Trophoblast cell (in vitro differentiated cells and primary cell): ENCODE data around the gene PHLDB2. TPM values are rescaled to one million over a fixed set of nuclear protein-coding genes. Genes with fewer than 3 reads are reported as not detected.

ENCODE experiments used
- DNase-seq, 2 donors: peaks; one replicate each; pipeline ENCODE4 v3.0.0-alpha.2; 2016
- H2AFZ ChIP-seq: 2 replicates; pipeline ENCODE4 v1.6.1; 2013; ENCODE audit warnings: low read length, moderate library complexity, mild to moderate bottlenecking; ENCODE audit not compliant: insufficient read depth, poor library complexity
- H2AK5ac ChIP-seq: 2 replicates; pipeline ENCODE4 v1.6.1; 2013; ENCODE audit warnings: mild to moderate bottlenecking, low read length
- H2BK120ac ChIP-seq: 2 replicates; pipeline ENCODE4 v1.6.1; 2013; ENCODE audit warnings: low read length, mild to moderate bottlenecking, moderate library complexity; ENCODE audit not compliant: insufficient read depth, poor library complexity
- H2BK12ac ChIP-seq: 2 replicates; pipeline ENCODE4 v1.6.1; 2013; ENCODE audit warnings: mild to moderate bottlenecking, low read length, moderate library complexity
- H2BK5ac ChIP-seq: 2 replicates; pipeline ENCODE4 v1.6.1; 2013; ENCODE audit warnings: low read length, low read depth, moderate library complexity, mild to moderate bottlenecking; ENCODE audit not compliant: poor library complexity
- H3K14ac ChIP-seq: 2 replicates; pipeline ENCODE4 v1.6.1; 2013; ENCODE audit warnings: mild to moderate bottlenecking, low read length
- H3K18ac ChIP-seq: 2 replicates; pipeline ENCODE4 v1.6.1; 2013; ENCODE audit warnings: mild to moderate bottlenecking, low read length
- H3K23ac ChIP-seq: 2 replicates; pipeline ENCODE4 v1.6.1; 2013; ENCODE audit warnings: low read length
- H3K27ac ChIP-seq: 2 replicates; pipeline ENCODE4 v1.5.1; 2013; ENCODE audit warnings: low read depth, mild to moderate bottlenecking, inconsistent platforms, low read length, moderate library complexity
- H3K27me3 ChIP-seq: 2 replicates; pipeline ENCODE4 v1.6.1; 2013; ENCODE audit warnings: inconsistent platforms, mild to moderate bottlenecking, low read length, moderate library complexity; ENCODE audit not compliant: insufficient read depth
- H3K36me3 ChIP-seq, 2 experiments: 1 replicate in 1 of 2; 2 replicates in 1 of 2; pipeline ENCODE4 v1.6.1; 2013; ENCODE audit warnings: low read length in 2 of 2, mild to moderate bottlenecking in 2 of 2, moderate library complexity in 1 of 2; ENCODE audit not compliant: insufficient read depth in 2 of 2, control insufficient read depth in 1 of 2
- H3K4ac ChIP-seq: 2 replicates; pipeline ENCODE4 v1.6.1; 2013; ENCODE audit warnings: low read depth, mild to moderate bottlenecking, low read length, moderate library complexity
- H3K4me1 ChIP-seq, 2 experiments: 1 replicate in 1 of 2; 2 replicates in 1 of 2; pipeline ENCODE4 v1.6.1; 2013; ENCODE audit warnings: low read length in 2 of 2, mild to moderate bottlenecking in 2 of 2, moderate library complexity in 1 of 2; ENCODE audit not compliant: insufficient read depth in 2 of 2, control insufficient read depth in 1 of 2
- H3K4me2 ChIP-seq: 2 replicates; pipeline ENCODE4 v1.6.1; 2013; ENCODE audit warnings: inconsistent platforms, mild to moderate bottlenecking, low read length, moderate library complexity
- H3K4me3 ChIP-seq: 2 replicates; pipeline ENCODE4 v1.5.1; 2013; ENCODE audit warnings: mild to moderate bottlenecking, low read depth, low read length, inconsistent platforms
- H3K79me1 ChIP-seq: one replicate; pipeline ENCODE4 v1.6.1; 2013; ENCODE audit warnings: low read length
- H3K79me2 ChIP-seq: 2 replicates; pipeline ENCODE4 v1.6.1; 2013; ENCODE audit warnings: low read length, mild to moderate bottlenecking; ENCODE audit not compliant: control insufficient read depth, insufficient read depth, poor library complexity
- H3K9ac ChIP-seq: 2 replicates; pipeline ENCODE4 v1.6.1; 2013; ENCODE audit warnings: mild to moderate bottlenecking, low read length
- H3K9me3 ChIP-seq: 2 replicates; pipeline ENCODE4 v1.6.1; 2013; ENCODE audit warnings: low read depth, mild to moderate bottlenecking, control low read depth, inconsistent platforms, low read length; ENCODE audit not compliant: insufficient read depth
- H4K12ac ChIP-seq: 2 replicates; pipeline ENCODE4 v1.6.1; 2013; ENCODE audit warnings: low read depth, mild to moderate bottlenecking, low read length, moderate library complexity
- H4K8ac ChIP-seq: 2 replicates; pipeline ENCODE4 v1.6.1; 2013; ENCODE audit warnings: low read depth, mild to moderate bottlenecking, low read length, moderate library complexity
- H4K91ac ChIP-seq: one replicate; pipeline ENCODE4 v1.6.1; 2013; ENCODE audit warnings: low read depth, mild to moderate bottlenecking, low read length, moderate library complexity
- WGBS: extraction: QIAGEN DNeasy Blood & Tissue Kit; methylation state at CpG from one replicate; pipeline ENCODE4 v1.1.7; 2013; ENCODE audit warnings: missing lambda C conversion rate; ENCODE audit not compliant: insufficient read length, insufficient coverage; ENCODE audit errors: extremely low coverage; 5-methylcytosine and 5-hydroxymethylcytosine counted together
- polyA plus RNA-seq: library from polyadenylated mRNA; stranded (reverse); fragments of 200-250 nt; gene quantifications from 2 replicates; pipeline ENCODE4 v1.2.3, GENCODE V29; 2013

The PHLDB2 gene
- polyA plus RNA-seq = 23.8 and 24.1 TPM in 2 replicates

DNA sequence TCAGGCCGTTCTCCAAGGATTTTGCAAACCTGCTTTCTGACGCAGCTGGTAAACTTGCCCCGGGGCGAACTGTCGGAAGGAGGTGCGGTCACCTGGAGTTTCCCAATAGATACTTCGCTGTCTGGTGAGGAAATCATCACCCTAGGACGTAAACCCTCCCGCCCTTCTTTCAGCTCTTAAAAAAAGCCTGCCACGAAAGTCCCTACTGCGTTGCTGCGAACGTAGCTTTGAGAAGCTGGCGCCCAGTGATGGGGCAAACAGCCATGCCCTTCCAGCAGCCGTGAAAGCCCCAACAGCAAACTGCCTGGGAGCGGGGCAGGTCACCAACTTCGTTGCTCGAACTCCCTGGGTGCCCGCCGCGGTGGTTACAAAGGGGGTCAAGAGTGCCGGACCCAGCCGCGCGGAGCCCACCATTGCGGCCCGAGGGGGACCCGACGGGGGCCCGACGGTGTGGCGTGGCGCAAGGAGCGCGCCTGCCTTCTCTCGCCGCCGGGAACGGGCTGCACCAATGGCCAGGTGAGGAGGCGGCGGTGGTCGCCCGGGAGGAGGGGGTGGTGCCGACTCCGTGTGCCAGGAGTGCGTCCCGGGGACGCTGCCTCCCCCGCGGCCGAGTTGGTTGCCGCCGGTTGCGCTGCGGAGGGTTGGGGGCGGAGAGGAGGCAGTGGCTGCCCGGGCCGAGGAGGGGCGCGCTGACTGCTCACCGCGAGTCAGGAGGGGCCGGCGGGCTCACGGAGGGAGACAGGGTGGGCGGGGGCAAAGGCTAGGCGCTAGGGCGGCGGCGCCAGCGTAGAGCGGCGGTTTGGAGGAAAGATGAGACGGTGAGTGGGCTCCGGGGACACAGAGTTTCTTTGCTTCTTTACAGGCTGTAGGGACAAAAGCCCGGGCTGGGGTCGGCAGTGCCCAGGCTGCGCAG is at the start of gene PHLDB2:
Gene PHLDB2 (plus strand): TSS at position 205 of the 913 bp plus-strand sequence. CDS start 24,813 bp downstream, outside the sequence.
- Histone ChIP-seq H3K79me2 (peaks cover 12% of the 10 kb centered on the region), H3K27me3 (no peaks in the 10 kb centered on the region), H2BK12ac (peak within 1 kb of the TSS; percentile 82), H3K4me2 (peak within 1 kb of the TSS; percentile 70), H3K23ac (no peak within 1 kb of the TSS), H2AFZ (peak within 1 kb of the TSS; percentile 81), H4K12ac (peak within 1 kb of the TSS; percentile 37), H2BK5ac (peak within 1 kb of the TSS; percentile 91), H4K91ac (peak within 1 kb of the TSS; percentile 89), H3K36me3 (no peaks in the 10 kb centered on the region), H4K8ac (peak within 1 kb of the TSS; percentile 75), H2BK120ac (peak within 1 kb of the TSS; percentile 98), H3K4ac (peak within 1 kb of the TSS; percentile 68), H3K27ac (peak within 1 kb of the TSS; percentile 91), H2AK5ac (no peak within 1 kb of the TSS), H3K9ac (peak within 1 kb of the TSS; percentile 92), H3K4me1 (peaks cover 5 to 10% of the 10 kb centered on the region in 2 experiments), H3K79me1 (peaks cover 12% of the 10 kb centered on the region), H3K9me3 (no peaks in the 10 kb centered on the region), H3K14ac (peak within 1 kb of the TSS; percentile 96), H3K4me3 (peak within 1 kb of the TSS; percentile 92), H3K18ac (peak within 1 kb of the TSS; percentile 86)
- peak; percentile 97 to 99 for DNase-seq
- no CpG with 5 or more reads among the region's 78 CpGs for WGBS

DNA sequence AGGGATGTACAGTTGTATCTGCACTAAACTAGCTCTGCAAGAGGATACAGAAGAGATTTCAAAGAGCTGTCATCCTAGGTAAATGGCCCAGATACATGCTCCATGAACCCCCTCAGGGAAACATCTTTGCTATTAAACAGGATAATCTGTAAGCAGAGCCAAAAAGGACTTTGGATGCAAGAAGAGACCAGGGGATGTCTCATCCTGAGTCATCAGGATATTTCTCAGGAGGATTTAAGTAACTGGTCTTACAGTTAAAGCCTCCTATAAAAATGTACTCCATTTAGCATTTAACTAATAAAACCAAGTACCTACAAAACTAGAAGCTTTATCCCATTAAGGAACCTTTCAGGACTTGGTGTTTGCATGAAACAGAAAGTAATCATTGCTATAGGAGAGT is 48.2 kb upstream of the PHLDB2 start:
- Histone ChIP-seq H3K79me2 (no peaks in the 10 kb centered on the region), H3K79me1 (peaks cover 12% of the 10 kb centered on the region), H3K14ac (no peak overlapping the region), H4K91ac (no peak overlapping the region), H2BK120ac (no peak overlapping the region), H3K9me3 (peaks cover 3% of the 10 kb centered on the region), H2BK5ac (no peak overlapping the region), H3K18ac (no peak overlapping the region), H2AFZ (no peak overlapping the region), H2BK12ac (no peak overlapping the region), H3K36me3 (peaks cover 0 to 2% of the 10 kb centered on the region in 2 experiments), H3K4me1 (peaks cover 10% of the 10 kb centered on the region in 2 experiments), H3K4ac (no peak overlapping the region), H3K23ac (no peak overlapping the region), H3K27ac (peak overlapping the region; percentile 91), H4K8ac (no peak overlapping the region), H3K27me3 (no peaks in the 10 kb centered on the region), H3K4me2 (no peak overlapping the region), H3K9ac (no peak overlapping the region), H2AK5ac (no peak overlapping the region), H3K4me3 (no peak overlapping the region), H4K12ac (no peak overlapping the region)
- peak; percentile 7 to 24 for DNase-seq

DNA sequence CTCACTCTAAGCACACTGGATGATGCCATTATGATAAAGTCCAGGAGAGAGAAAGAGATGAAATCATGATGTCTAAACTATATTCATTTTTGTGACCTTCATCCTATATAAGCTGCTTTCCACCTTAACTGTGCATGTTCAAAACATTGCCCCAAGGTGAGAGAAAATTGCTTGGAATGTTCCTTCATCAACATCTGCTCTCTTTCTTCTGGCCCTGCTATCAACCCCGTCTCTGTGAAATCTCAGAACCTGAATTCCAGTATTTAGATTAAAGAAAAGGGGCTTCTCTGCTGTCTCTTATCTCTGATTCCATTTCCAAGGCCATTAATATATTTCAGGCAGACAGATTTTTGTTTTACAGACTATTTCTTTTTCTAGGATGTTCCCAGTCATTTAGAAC is 47.3 kb upstream of the PHLDB2 start:
- H3K4me3 ChIP-seq = no peak overlapping the region
- H2BK120ac ChIP-seq = no peak overlapping the region
- H3K4me2 ChIP-seq = no peak overlapping the region
- H3K4me1 ChIP-seq = peaks cover 10% of the 10 kb centered on the region in 2 experiments
- no peak overlapping the region for H4K8ac ChIP-seq
- peaks cover 12% of the 10 kb centered on the region for H3K79me1 ChIP-seq
- peaks cover 0 to 2% of the 10 kb centered on the region in 2 experiments for H3K36me3 ChIP-seq
- H4K12ac ChIP-seq = no peak overlapping the region
- no peak overlapping the region for H3K23ac ChIP-seq
- H3K18ac ChIP-seq = no peak overlapping the region
- no peak overlapping the region for H4K91ac ChIP-seq
- DNase-seq = peak; percentile 24 to 83
- no peak overlapping the region for H2BK12ac ChIP-seq
- no peaks in the 10 kb centered on the region for H3K27me3 ChIP-seq
- no CpG with 5 or more reads among the region's 1 CpG for WGBS
- H2BK5ac ChIP-seq = no peak overlapping the region
- no peak overlapping the region for H2AK5ac ChIP-seq
- H3K79me2 ChIP-seq = no peaks in the 10 kb centered on the region
- H3K9ac ChIP-seq = no peak overlapping the region
- peak overlapping the region; percentile 91 for H3K27ac ChIP-seq
- no peak overlapping the region for H2AFZ ChIP-seq
- H3K9me3 ChIP-seq = peaks cover 6% of the 10 kb centered on the region
- H3K4ac ChIP-seq = no peak overlapping the region
- H3K14ac ChIP-seq = no peak overlapping the region

DNA sequence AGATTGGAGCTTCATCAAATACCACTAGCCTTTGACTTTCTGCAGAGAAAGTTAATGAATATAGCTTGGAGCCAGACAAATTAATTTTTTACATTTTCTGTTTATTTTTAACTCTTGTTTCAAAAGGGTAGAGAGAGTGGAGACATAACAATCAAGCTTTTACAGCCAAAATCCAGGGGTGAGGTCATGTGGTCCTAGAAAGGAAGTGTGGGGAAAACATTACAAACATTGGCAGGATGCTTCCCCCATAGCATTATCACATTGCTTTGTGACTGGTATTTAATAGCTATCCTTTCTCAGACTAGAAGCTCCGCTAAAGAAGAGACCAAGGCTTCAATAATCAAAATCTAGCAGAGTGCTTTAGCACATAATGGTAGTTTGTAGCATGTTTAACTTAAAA is 46.4 kb upstream of the PHLDB2 start:
- H3K4ac ChIP-seq = no peak overlapping the region
- H3K4me3 ChIP-seq = no peak overlapping the region
- H2AK5ac ChIP-seq = peak overlapping the region; percentile 69
- peaks cover 8 to 10% of the 10 kb centered on the region in 2 experiments for H3K4me1 ChIP-seq
- no peaks in the 10 kb centered on the region for H3K27me3 ChIP-seq
- H4K91ac ChIP-seq = peak overlapping the region; percentile 55
- no peak overlapping the region for H2BK12ac ChIP-seq
- H3K14ac ChIP-seq = no peak overlapping the region
- no CpG with 5 or more reads among the region's 1 CpG for WGBS
- no peak overlapping the region for H2AFZ ChIP-seq
- peak overlapping the region; percentile 76 for H2BK5ac ChIP-seq
- peaks cover 0 to 2% of the 10 kb centered on the region in 2 experiments for H3K36me3 ChIP-seq
- peak overlapping the region; percentile 68 for H3K27ac ChIP-seq
- peaks cover 6% of the 10 kb centered on the region for H3K9me3 ChIP-seq
- H3K4me2 ChIP-seq = no peak overlapping the region
- H3K18ac ChIP-seq = no peak overlapping the region
- H4K12ac ChIP-seq = no peak overlapping the region
- H3K79me1 ChIP-seq = peaks cover 10% of the 10 kb centered on the region
- no peaks in the 10 kb centered on the region for H3K79me2 ChIP-seq
- no peak for DNase-seq
- H2BK120ac ChIP-seq = peak overlapping the region; percentile 76
- no peak overlapping the region for H3K23ac ChIP-seq
- no peak overlapping the region for H3K9ac ChIP-seq
- H4K8ac ChIP-seq = no peak overlapping the region
